WERI-Rb-1 (cell line): Measurements from ENCODE around the gene CARS1.

ENCODE experiments used
- DNase-seq: peaks from one replicate; pipeline ENCODE4 v3.0.0-alpha.2; 2020
- H3K27ac ChIP-seq: fragments of 250-450 bp; sonication (Bioruptor Pico); 2 replicates; pipeline ENCODE4 v1.5.1; 2020; ENCODE audit warnings: mild to moderate bottlenecking, moderate library complexity
- H3K27me3 ChIP-seq: fragments of 250-450 bp; sonication (Bioruptor Pico); 2 replicates; pipeline ENCODE4 v1.5.1; 2021; ENCODE audit warnings: mild to moderate bottlenecking, low read depth, moderate library complexity; ENCODE audit not compliant: insufficient read depth, severe bottlenecking
- H3K36me3 ChIP-seq: fragments of 250-450 bp; sonication (Bioruptor Pico); 2 replicates; pipeline ENCODE4 v1.5.1; 2020; ENCODE audit warnings: mild to moderate bottlenecking, moderate library complexity
- H3K4me3 ChIP-seq: 2 replicates; pipeline ENCODE4 v1.5.1; 2011; ENCODE audit warnings: low read depth, mild to moderate bottlenecking, control low read depth, low read length
- H3K9me3 ChIP-seq: fragments of 250-450 bp; sonication (Bioruptor Pico); 2 replicates; pipeline ENCODE4 v1.5.1; 2021; ENCODE audit warnings: mild to moderate bottlenecking, moderate library complexity; ENCODE audit not compliant: severe bottlenecking
- TF ChIP-seq, protein P1 (sequence below): IDR thresholded peaks from 2 replicates; pipeline ENCODE4 v1.5.1; 2011; ENCODE audit warnings: low read depth, mild to moderate bottlenecking, control low read depth, inconsistent platforms, low read length

The CARS1 gene

DNA sequence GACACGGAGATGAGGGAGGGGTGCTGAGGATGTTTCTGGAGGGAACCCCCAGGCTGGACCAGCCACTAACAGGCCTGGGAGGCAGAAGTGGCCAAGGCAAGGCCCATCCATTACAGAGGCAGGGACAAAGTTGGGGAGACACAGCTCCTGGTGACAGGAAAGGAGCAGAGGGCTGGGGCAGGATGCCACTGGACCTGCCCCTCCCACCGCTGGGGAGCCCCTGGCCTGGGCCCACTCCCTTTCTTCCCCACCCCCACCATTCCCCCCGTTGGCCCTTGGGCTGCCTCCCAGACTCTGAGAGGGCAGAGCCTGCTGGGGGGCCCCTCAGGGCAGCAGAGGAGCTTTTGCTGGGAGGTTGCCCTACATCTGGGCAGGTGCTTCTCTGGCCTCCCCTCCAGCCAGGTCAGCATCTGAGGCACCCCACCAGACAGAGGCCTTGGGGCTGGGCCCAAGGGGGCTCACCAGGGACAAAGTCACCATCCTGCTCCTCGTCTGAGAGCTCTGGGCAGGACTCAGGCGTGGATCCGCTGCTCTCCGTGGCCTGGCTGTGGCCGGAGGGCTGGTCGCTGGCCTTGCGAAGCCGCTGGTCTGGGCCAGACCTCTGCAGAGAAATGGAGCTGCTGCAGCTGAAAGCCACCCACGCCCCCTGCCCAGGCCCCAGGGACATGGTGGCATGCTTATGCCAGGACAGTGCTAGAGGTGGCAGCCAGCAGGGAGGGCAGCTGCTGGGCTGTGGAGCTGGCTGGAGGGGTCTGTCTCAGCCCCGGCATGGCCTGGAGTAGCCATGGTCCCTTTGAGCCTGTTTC is 33.1 kb upstream of the CARS1 start:
- DNase-seq, result no peak
- H3K27me3 ChIP-seq, result no peaks in the 10 kb centered on the region
- TF ChIP-seq, protein P1, sequence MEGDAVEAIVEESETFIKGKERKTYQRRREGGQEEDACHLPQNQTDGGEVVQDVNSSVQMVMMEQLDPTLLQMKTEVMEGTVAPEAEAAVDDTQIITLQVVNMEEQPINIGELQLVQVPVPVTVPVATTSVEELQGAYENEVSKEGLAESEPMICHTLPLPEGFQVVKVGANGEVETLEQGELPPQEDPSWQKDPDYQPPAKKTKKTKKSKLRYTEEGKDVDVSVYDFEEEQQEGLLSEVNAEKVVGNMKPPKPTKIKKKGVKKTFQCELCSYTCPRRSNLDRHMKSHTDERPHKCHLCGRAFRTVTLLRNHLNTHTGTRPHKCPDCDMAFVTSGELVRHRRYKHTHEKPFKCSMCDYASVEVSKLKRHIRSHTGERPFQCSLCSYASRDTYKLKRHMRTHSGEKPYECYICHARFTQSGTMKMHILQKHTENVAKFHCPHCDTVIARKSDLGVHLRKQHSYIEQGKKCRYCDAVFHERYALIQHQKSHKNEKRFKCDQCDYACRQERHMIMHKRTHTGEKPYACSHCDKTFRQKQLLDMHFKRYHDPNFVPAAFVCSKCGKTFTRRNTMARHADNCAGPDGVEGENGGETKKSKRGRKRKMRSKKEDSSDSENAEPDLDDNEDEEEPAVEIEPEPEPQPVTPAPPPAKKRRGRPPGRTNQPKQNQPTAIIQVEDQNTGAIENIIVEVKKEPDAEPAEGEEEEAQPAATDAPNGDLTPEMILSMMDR, result no peak
- H3K9me3 ChIP-seq, result no peaks in the 10 kb centered on the region
- no peak overlapping the region for H3K27ac ChIP-seq
- no peaks in the 10 kb centered on the region for H3K36me3 ChIP-seq
- no peak overlapping the region for H3K4me3 ChIP-seq

DNA sequence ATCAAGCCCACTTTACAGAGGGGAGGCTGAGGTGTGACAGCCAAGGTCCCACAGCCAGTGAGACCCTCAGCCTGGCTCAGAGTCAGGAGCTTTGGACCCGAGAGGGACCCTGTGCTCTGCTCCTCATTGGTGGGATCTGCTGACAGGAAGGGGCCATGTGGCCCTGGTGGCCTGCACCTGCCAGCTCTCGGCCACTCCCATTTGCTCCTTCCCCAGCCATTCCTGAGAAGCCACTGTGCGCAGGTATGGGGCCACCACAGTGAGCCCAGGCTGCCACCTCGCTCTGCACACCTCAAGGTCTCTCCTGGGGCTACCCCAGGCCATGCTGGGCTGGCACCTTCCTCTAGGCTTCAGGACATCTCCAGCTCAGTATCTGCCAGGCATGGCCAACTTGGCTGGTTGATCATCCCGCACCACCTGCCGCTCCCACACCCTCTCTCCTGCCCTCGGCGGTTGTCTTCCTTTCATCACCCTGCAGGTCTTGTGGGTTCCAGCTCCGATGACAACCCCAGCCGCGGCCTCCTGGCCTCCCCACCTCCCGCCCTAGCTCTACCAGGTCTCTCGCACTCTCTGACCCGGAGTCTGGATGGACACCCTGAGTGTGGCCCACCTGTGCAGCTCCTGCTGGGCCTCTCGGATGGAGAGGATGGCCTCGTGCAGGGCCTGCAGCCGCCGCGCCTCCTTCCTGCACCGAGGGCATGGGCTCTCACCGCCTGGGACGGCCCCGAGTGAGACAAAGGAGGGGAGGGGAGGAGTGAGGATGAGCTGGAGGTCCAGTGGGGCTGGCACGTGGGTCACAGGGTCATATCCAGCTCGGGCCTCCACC is 32.2 kb upstream of the CARS1 start:
- Histone ChIP-seq H3K27me3 (no peaks in the 10 kb centered on the region), H3K27ac (no peak overlapping the region), H3K4me3 (no peak overlapping the region), H3K9me3 (no peaks in the 10 kb centered on the region), H3K36me3 (no peaks in the 10 kb centered on the region)
- DNase-seq, result no peak
- TF ChIP-seq, protein P1, result no peak

DNA sequence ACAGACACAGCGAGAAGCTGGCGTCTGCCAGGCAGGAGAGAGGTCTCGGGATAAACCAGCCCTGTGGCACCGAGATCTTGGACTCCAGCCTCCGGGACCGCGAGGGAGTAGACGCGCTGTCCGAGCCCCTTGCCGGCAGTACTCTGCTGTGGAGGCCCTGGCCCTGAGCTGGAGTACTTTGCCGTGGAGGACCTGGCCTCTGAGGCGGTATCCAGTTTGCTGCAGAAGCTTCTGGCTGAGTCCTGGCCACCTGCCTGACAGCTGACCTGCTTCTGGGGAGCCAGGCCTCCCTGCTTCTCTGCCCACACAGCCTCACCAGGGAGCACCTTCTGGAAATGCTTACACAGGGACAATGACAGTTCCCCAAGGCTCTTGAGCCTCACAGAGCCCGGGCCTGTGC is 31.6 kb upstream of the CARS1 start:
- no peaks in the 10 kb centered on the region for H3K9me3 ChIP-seq
- no peaks in the 10 kb centered on the region for H3K36me3 ChIP-seq
- H3K4me3 ChIP-seq, result no peak overlapping the region
- TF ChIP-seq, protein P1, result no peak
- H3K27ac ChIP-seq, result no peak overlapping the region
- DNase-seq, result no peak
- H3K27me3 ChIP-seq, result no peaks in the 10 kb centered on the region

DNA sequence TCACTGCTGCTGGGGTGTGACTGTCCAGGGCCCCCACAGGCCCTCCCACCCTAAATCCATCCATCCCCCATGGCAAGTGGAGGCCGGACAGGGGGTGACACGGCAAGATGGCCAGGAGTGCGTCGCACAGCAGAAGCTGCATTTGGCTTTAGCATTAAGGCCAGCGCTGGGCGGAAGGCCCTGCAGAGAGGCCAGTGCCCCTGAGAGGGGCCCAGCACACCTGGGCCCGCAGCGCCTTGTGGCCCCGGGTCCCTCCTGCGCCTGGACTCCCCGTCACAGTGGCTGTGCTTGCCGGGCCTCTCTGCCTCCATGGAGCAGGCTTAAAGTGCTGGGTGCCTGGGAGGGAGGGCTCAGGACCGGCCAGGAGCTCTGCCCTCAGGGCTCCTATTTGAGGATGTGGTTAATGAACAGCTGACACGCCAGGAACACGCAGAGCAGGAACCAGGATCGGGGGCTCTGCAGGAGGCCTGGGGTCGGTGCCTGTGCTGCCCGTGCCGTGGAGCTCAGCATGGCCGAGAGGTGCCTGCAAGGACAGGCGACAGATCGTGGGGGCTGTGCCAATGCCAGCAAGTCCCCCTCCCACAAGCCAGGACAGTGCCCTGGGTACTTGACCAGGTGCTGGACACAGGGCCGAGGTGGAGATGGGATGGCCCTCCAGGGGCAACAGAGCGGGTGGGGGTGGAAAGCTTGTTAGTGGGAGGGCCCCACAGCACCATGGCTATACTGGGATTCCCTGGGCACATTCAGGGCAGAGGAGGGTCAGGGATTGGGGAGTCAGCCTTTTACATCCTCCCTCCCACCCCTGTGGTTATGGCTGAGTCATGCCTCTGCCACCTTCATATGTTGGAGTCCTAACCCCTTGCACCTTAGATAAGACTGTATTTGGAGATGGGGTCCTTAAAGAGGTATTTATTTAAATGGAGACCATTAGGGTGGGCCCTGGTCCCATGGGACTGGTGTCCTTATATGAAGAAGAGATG is 30.9 kb upstream of the CARS1 start:
- Histone ChIP-seq H3K4me3 (no peak overlapping the region), H3K36me3 (no peaks in the 10 kb centered on the region), H3K27ac (no peak overlapping the region), H3K9me3 (no peaks in the 10 kb centered on the region), H3K27me3 (no peaks in the 10 kb centered on the region)
- DNase-seq, result no peak
- TF ChIP-seq, protein P1, result no peak

DNA sequence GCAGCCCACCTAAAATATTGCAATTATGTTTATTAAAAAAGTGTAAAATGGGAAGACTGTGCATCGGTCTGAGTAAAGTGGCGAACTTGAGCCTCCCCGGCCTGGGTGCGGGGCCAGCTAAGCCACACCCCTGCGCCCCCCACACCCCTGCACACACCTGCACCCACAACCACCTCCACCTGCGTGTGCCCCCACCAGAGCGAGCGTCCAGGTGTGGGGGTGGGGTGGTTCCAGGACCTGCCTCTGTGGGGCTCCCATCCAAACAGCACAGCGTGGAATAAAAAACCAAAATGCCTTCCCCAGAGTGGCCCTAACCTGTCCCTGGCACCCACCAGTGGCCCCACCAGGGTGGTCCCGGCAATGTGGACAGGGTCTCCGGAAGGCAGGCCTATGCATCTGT is 30.1 kb upstream of the CARS1 start:
- Histone ChIP-seq H3K36me3 (no peaks in the 10 kb centered on the region), H3K27me3 (no peaks in the 10 kb centered on the region), H3K27ac (no peak overlapping the region), H3K4me3 (no peak overlapping the region), H3K9me3 (no peaks in the 10 kb centered on the region)
- DNase-seq, result no peak
- TF ChIP-seq, protein P1, result no peak
